Measurements from ENCODE around the gene APOO. TPM values are rescaled to one million over a fixed set of nuclear protein-coding genes. Genes with fewer than 3 reads are reported as not detected.

APOO gene
- total RNA-seq, 1 experiment from 2014 or later: 95.3 TPM

DNA sequence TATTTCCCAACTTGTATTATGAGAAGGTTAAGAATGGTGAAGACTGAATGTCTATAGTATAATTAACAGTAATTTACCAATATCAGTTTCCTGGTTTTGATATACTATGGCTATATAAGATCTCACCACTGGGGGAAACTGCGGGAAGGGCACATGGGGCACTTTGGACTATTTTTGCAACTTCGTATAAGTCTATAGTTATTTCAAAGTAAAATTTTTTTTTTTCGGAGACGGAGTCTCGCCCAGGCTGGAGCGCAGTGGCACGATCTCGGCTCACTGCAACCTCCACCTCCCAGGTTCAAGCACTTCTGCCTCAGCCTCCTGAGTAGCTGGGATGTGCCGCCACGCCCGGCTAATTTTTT lies 46.2 kb upstream of the APOO start:
- no peak overlapping the region for H3K4me3 Mint-ChIP-seq
- no peak overlapping the region for H4K5ac ChIP-seq (ENCODE audit: insufficient read length, low read depth, low read length)
- H3K4me1 Mint-ChIP-seq: peaks cover 22 to 25% of the 10 kb centered on the region in 2 experiments
- no peaks in the 10 kb centered on the region for H3K9me3 ChIP-seq (ENCODE audit: control insufficient read depth, low read depth, low read length)
- H3K79me1 ChIP-seq (ENCODE audit: insufficient read depth, low read depth, low read length, poor library complexity, severe bottlenecking): no peaks in the 10 kb centered on the region
- H4K8ac ChIP-seq (replicated peaks; ENCODE audit: insufficient read length, low read depth, low read length): no peak overlapping the region
- H2BK120ac ChIP-seq (ENCODE audit: low read depth, low read length, poor library complexity, severe bottlenecking): no peak overlapping the region
- H3K79me2 ChIP-seq (ENCODE audit: insufficient read depth, low read length): no peaks in the 10 kb centered on the region
- H3K4ac ChIP-seq (ENCODE audit: low read depth, low read length): no peak overlapping the region
- H3K9ac ChIP-seq (ENCODE audit: extremely low read depth, insufficient read length, low read length): no peak overlapping the region
- WGBS (ENCODE audit: extremely low coverage, insufficient read length, low lambda C conversion rate): no CpG with 5 or more reads among the region's 11 CpGs
- no peaks in the 10 kb centered on the region for H3K23me2 ChIP-seq (ENCODE audit: insufficient read length, low read depth, low read length, poor library complexity, severe bottlenecking)
- H3K9me3 Mint-ChIP-seq: no peaks in the 10 kb centered on the region; a peak in 1 of 5 replicates
- H3K27me3 ChIP-seq (ENCODE audit: insufficient read depth, low read length): no peaks in the 10 kb centered on the region
- no peak overlapping the region for H3K18ac ChIP-seq (ENCODE audit: insufficient read length, low read depth, low read length)
- H3K36me3 Mint-ChIP-seq (ENCODE audit: insufficient read depth in 1 of 3, low read depth in 3 of 3): no peaks in the 10 kb centered on the region
- no peaks in the 10 kb centered on the region for H3K27me3 Mint-ChIP-seq (ENCODE audit: low read depth)
- H2BK20ac ChIP-seq (ENCODE audit: low read depth, low read length, poor library complexity, severe bottlenecking): no peak overlapping the region
- H2AK5ac ChIP-seq (ENCODE audit: insufficient read length, low read length): no peak overlapping the region
- no peak overlapping the region for H3K14ac ChIP-seq (ENCODE audit: insufficient read depth, low read length)
- DNase-seq: no peak
- H3K27ac ChIP-seq (ENCODE audit: insufficient read length, low read depth, low read length): no peak overlapping the region
- H4K91ac ChIP-seq (ENCODE audit: insufficient read length, low read depth, low read length): no peak overlapping the region
- no peak overlapping the region for H3K23ac ChIP-seq (ENCODE audit: insufficient read length, low read depth, low read length)
- H2BK5ac ChIP-seq (ENCODE audit: insufficient read length, low read length): no peak overlapping the region
- TF ChIP-seq, protein P1, sequence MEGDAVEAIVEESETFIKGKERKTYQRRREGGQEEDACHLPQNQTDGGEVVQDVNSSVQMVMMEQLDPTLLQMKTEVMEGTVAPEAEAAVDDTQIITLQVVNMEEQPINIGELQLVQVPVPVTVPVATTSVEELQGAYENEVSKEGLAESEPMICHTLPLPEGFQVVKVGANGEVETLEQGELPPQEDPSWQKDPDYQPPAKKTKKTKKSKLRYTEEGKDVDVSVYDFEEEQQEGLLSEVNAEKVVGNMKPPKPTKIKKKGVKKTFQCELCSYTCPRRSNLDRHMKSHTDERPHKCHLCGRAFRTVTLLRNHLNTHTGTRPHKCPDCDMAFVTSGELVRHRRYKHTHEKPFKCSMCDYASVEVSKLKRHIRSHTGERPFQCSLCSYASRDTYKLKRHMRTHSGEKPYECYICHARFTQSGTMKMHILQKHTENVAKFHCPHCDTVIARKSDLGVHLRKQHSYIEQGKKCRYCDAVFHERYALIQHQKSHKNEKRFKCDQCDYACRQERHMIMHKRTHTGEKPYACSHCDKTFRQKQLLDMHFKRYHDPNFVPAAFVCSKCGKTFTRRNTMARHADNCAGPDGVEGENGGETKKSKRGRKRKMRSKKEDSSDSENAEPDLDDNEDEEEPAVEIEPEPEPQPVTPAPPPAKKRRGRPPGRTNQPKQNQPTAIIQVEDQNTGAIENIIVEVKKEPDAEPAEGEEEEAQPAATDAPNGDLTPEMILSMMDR (conservative IDR thresholded peaks at IDR 0.05): peak; percentile 36; the same call in 2 of the 3 replicates
- H3K27ac Mint-ChIP-seq: no peak overlapping the region; a peak in 1 of 7 replicates
- no peak overlapping the region for H2AFZ ChIP-seq (ENCODE audit: low read length)
- no peak overlapping the region for H3K4me2 ChIP-seq (ENCODE audit: insufficient read depth, insufficient read length, low read length)
- H3T11ph ChIP-seq (ENCODE audit: low read length): no peak overlapping the region
- no peak overlapping the region for H3K56ac ChIP-seq (ENCODE audit: insufficient read length, low read depth, low read length)
- H4K20me1 ChIP-seq (ENCODE audit: control insufficient read depth, insufficient read depth, insufficient read length): no peaks in the 10 kb centered on the region
- H2BK15ac ChIP-seq (ENCODE audit: low read depth, low read length): no peak overlapping the region
- peaks cover 4% of the 10 kb centered on the region for H3K4me1 ChIP-seq (ENCODE audit: insufficient read depth, low read length)
- H2BK12ac ChIP-seq (ENCODE audit: insufficient read length, low read depth, low read length): no peak overlapping the region

Data from H9 (cell line).